ENCODE results near the gene ACBD3. TPM values are rescaled to one million over a fixed set of nuclear protein-coding genes. Genes with fewer than 3 reads are reported as not detected.

ACBD3 gene
- total and polyA plus RNA-seq, 8 donors = 5.9 to 24.4 (median 17.3) TPM

DNA sequence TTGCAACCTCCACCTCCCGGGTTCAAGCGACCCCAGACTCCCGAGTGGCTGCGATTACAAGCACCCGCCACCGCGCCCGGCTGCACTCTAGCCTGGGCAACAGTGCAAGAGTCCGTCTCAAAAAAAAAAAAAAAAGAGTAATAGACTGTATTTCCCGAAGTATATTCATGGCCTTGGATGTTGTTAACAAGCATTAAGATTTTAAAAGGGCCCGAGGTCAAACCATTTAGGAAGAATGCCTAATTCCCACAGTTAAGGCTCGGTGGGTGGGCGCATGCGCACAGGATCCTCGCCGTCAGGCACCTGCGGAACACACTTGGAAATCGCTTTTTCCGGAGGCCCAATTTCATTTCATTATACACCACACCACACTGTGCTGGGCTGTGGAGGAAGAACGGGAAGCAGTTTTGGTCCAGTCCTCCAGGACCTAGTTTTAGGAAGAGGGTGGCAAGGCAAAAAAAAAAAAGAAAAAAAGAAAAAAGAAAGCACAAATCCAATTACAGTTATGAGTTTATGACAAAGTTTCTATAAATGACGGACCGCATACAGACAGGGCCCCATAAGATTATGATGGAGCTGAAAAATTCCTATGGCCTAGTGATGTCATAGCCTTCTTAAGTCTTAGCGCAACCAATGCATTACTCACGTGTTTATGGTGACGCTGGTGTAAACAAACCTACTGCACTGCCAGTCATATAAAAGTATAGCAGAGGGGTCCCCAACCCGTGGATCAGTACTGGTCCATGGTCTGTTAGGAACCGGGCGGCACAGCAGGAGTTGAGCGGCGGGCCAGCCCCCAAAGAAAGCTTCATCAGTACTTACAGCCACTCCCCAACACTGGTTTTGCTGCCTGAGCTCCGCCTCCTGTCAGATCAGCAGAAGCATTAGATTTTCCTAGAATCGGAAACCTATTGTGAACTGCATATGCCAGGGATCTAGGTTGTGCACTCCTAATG, 85.8 kb downstream of the ACBD3 start:
- ATAC-seq = peak; percentile 70 to 86 (median 82)
- no peak for FAIRE-seq
- no peak for TF ChIP-seq CTCF (IDR thresholded peaks at IDR 0.05)
- Histone ChIP-seq H3K4me3 (peak overlapping the region; percentile 10 to 49 (median 20)), H3K36me3 (no peaks in the 10 kb centered on the region), H3K9me3 (no peaks in the 10 kb centered on the region), H3K4me1 (no peaks in the 10 kb centered on the region), H3K27me3 (no peaks in the 10 kb centered on the region), H3K27ac (no peak overlapping the region)
- 7 to 10% methylated on average over 32 of the region's 32 CpGs for WGBS, 2 donors
- intact Hi-C loops (cut with DNase I) = no loop called here
- DNase-seq = peak; percentile 37 to 81 (median 54)

- Histone ChIP-seq H3K9me3 (no peaks in the 10 kb centered on the region), H3K27ac (no peak overlapping the region), H3K4me3 (no peak overlapping the region), H3K27me3 (no peaks in the 10 kb centered on the region), H3K36me3 (no peaks in the 10 kb centered on the region), H3K4me1 (no peaks in the 10 kb centered on the region)
- intact Hi-C loops (cut with DNase I) = no loop called here
- ATAC-seq (no peak), FAIRE-seq (no peak), DNase-seq (peak in 2 of 6 donors; percentile 6 to 20)
- 84 to 86% methylated on average over 3 of the region's 3 CpGs for WGBS, 2 donors
- no peak for TF ChIP-seq CTCF (IDR thresholded peaks at IDR 0.05)
These were observed 87.4 kb downstream of the ACBD3 start for GRCh38 chr1:226098870-226099835.

DNA sequence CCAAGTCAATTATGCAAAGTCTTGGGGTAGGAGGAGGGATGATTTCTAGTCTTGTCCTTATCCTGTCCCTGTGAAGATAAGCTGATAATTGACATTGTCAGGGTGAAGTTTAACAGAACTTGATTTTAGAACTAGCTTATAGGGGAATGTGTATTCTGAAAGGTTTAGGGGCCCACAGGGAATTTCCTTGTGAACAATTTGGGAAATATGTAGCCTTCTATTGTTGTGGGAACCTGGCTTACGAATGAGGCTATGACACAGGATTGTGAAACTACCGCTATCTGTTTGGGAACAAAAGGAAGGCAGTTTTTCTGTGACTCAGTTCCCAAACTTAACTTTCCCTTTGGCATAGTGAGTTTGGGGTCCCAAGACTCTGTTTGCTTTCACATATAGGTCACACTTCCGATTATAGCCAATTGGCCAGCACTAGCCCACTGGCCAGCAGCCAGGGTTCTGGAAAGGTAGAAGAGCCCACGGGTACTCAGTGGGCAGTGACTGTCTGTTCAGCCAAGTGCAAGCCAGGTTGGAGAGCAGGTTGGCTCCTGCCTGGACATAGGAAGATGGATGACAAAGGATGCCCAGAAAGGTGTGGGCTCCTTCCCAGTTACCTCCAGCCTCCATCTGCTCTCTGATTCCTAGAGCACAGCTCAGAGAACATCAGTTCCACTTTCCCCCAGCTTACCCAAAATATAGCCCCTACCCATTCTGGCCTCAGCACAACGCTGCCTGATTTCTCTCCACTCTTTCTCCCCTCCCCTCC, 88.5 kb downstream of the ACBD3 start:
- Histone ChIP-seq H3K9me3 (no peaks in the 10 kb centered on the region), H3K27ac (no peak overlapping the region), H3K4me3 (no peak overlapping the region), H3K36me3 (no peaks in the 10 kb centered on the region), H3K27me3 (no peaks in the 10 kb centered on the region), H3K4me1 (no peaks in the 10 kb centered on the region)
- DNase-seq = peak in 2 of 6 donors; percentile 21 to 22
- no peak for ATAC-seq
- 73 to 82% methylated on average over 5 of the region's 5 CpGs for WGBS, 2 donors
- TF ChIP-seq CTCF (IDR thresholded peaks at IDR 0.05) = no peak
- intact Hi-C loops (cut with DNase I) = no loop called here
- no peak for FAIRE-seq

GRCh38 chr1:226095286-226095685, 91.3 kb downstream of the ACBD3 start:
- Histone ChIP-seq H3K27ac (no peak overlapping the region), H3K4me1 (no peaks in the 10 kb centered on the region), H3K4me3 (no peak overlapping the region), H3K36me3 (no peaks in the 10 kb centered on the region), H3K9me3 (no peaks in the 10 kb centered on the region), H3K27me3 (no peaks in the 10 kb centered on the region)
- WGBS, 2 donors = 89 to 98% methylated on average over 2 of the region's 2 CpGs
- TF ChIP-seq CTCF (IDR thresholded peaks at IDR 0.05) = no peak
- peak in 2 of 6 donors; percentile 14 to 41 for DNase-seq
- FAIRE-seq = no peak
- ATAC-seq = no peak
- intact Hi-C loops (cut with DNase I) = no loop called here

Other genes starting within 250 kb of the ACBD3 start
- gene LEFTY2, start 245.5 kb downstream of the ACBD3 start, total RNA-seq = 10 to 100 TPM in 1 of 6 donors, under 1 TPM in 1, not detected in 4; 0.09 to 16.3 TPM
- 1 to 10 TPM in 1 of 2 donors, under 1 TPM in 1; 0.07 to 1.4 TPM for gene LEFTY2, start 245.5 kb downstream of the ACBD3 start, polyA plus RNA-seq
- 10 to 100 TPM in 1 of 6 donors, 1 to 10 TPM in 5; 6.8 to 12.4 (median 9.4) TPM for gene SDE2, start 187.4 kb downstream of the ACBD3 start, total RNA-seq
- 1 to 10 TPM; 3.3 to 6.6 TPM for gene SDE2, start 187.4 kb downstream of the ACBD3 start, polyA plus RNA-seq
- gene H3-3A, start 124.0 kb downstream of the ACBD3 start, total RNA-seq = 100 to 1,000 TPM; 122 to 302 (median 193) TPM
- 100 to 1,000 TPM; 329 to 427 TPM for gene H3-3A, start 124.0 kb downstream of the ACBD3 start, polyA plus RNA-seq
- gene MIXL1, start 36.9 kb upstream of the ACBD3 start, total RNA-seq = not detected
- gene MIXL1, start 36.9 kb upstream of the ACBD3 start, polyA plus RNA-seq = not detected
- gene LIN9, start 122.4 kb upstream of the ACBD3 start, total RNA-seq = 1 to 10 TPM in 4 of 6 donors, under 1 TPM in 2; 0.57 to 2.2 (median 1.2) TPM
- gene LIN9, start 122.4 kb upstream of the ACBD3 start, polyA plus RNA-seq = 1 to 10 TPM in 1 of 2 donors, under 1 TPM in 1; 0.72 to 1.3 TPM
- 10 to 100 TPM; 40.7 to 69.4 (median 52.5) TPM for gene PARP1, start 221.4 kb upstream of the ACBD3 start, total RNA-seq
- gene PARP1, start 221.4 kb upstream of the ACBD3 start, polyA plus RNA-seq = 10 to 100 TPM; 16.8 to 23.8 TPM

Data from pancreas (tissue), 10 donors.